GM21381 (cell line): ENCODE results near the gene STT3B.

ENCODE experiments used
- ATAC-seq: cut with Tn5 transposase; IDR thresholded peaks from one replicate; pipeline ENCODE4 v1.9.1; 2021; ENCODE audit warnings: mild to moderate bottlenecking, moderate library complexity; ENCODE audit not compliant: unreplicated experiment

STT3B gene

DNA sequence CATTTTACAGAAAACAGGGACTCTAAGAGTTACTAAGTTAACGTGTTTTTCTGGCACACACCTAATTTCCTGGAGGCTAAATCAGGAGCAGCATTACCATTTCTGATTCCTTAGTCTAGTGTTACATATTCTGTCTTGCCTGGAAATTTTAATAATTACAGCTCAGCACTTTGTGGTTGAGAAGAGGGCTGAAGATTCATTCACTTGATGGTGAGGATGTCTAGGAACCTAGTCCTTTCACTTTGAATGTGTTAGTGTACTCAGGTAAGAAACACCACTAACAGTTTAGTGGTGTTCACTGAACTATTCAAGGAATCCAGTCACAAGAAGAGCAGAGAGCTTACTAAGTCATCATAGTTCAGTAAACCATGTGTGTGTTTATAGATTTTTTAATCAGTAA lies 102.8 kb downstream of the STT3B start:
- no peak for ATAC-seq

GRCh38 chr3:31636049-31636448 lies 103.3 kb downstream of the STT3B start:
- no peak for ATAC-seq

GRCh38 chr3:31636694-31637442 lies 104.1 kb downstream of the STT3B start:
- no peak for ATAC-seq

GRCh38 chr3:31639828-31640227 lies 107.1 kb downstream of the STT3B start:
- no peak for ATAC-seq

- no peak for ATAC-seq
Observed at GRCh38 chr3:31645256-31645655, 112.5 kb downstream of the STT3B start.

- no peak for ATAC-seq
Observed at GRCh38 chr3:31648286-31648968, 115.7 kb downstream of the STT3B start.

DNA sequence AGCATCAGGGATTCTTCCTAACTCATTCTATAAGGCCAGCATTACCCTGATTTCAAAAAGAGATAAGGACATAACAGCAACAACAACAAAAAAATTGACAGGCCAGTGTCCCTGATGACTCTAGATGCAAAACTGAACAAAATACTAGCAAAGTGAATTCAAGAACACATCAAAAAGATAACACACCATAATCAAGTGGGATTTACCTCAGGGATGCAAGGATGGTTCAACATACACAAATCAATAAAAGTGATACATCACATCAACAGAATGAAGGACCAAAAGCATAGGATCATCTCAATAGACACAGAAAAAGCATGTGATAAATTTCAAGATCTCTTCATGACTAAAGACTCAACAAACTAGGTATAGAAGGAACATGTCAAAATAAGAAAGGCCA lies 119.6 kb downstream of the STT3B start:
- ATAC-seq = no peak

GRCh38 chr3:31653464-31653863 lies 120.7 kb downstream of the STT3B start:
- no peak for ATAC-seq

DNA sequence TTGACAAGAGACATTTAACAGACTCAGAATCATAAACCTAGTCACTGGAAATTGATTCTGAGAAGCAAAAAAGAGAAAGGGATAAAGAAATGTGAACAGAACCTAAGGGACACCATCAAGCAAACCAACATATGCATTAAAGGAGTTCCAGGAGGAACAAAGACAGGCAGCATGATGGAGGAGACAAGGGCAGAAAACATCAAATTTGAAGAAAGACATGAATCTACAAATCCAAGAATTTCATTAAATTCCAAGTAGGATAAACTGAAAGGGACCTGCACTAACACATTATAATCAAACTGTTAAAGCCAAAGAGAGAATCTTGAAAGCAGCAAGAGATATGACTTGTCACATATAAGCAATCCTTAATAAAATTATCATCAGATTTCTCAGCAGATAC lies 122.3 kb downstream of the STT3B start:
- ATAC-seq = no peak

- no peak for ATAC-seq
Observed at GRCh38 chr3:31659246-31659645, 126.5 kb downstream of the STT3B start.

GRCh38 chr3:31661286-31661685 lies 128.6 kb downstream of the STT3B start:
- no peak for ATAC-seq

DNA sequence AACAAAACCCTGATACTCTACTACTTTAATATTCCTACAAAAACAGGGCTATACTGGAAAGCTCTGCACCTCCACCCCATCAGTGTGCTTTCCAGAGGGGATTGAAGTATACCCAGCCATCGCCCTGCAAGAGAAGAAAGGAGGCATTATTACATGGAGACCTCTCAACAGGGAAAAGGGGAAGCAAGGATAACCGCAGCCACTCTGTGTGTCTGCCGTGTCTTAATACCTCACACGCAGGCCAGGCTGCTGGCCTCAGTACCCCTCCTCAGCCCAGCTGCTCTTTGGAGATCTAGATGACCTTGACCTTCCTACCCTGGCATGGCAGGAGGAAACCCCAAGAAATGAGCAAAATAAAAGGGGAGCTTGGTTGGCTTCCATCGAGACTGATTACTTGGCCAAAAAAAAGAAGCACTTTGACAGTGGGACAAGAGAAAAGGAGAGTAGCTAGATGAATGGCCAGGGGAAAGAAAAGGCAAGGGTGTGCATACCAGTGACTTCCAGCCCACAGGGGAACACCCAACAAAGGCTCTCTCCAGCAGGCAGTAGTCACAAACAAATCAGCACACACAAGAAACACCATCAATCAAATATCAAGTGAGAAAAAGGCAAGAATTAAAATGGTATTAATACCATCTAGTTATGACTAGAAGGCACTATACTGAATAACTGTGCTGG lies 129.4 kb downstream of the STT3B start:
- ATAC-seq = no peak

- ATAC-seq = no peak
Observed at GRCh38 chr3:31664031-31664430, 131.3 kb downstream of the STT3B start.

- no peak for ATAC-seq
Observed at GRCh38 chr3:31667582-31667981, 134.9 kb downstream of the STT3B start.

- ATAC-seq = no peak
Observed at GRCh38 chr3:31668242-31668641, 135.5 kb downstream of the STT3B start.

DNA sequence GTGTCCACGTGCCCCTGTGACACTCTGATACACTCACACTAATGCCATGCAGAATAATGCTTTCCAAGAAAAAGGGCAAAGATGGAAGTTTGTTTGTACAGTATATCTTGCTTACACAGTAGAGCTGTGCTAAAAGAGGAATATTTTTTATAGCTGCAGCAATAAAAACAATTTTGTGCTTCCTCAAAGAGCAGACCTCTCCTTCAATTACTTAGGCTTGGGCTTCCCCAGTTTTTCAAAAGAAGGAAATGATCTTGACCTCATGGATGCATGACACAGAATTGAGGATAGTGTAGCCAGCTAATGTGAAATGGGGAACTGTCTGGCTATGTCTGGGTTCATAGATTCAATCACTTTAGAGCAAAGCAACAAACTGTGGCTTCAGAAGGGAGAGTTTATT lies 137.4 kb downstream of the STT3B start:
- ATAC-seq = no peak

DNA sequence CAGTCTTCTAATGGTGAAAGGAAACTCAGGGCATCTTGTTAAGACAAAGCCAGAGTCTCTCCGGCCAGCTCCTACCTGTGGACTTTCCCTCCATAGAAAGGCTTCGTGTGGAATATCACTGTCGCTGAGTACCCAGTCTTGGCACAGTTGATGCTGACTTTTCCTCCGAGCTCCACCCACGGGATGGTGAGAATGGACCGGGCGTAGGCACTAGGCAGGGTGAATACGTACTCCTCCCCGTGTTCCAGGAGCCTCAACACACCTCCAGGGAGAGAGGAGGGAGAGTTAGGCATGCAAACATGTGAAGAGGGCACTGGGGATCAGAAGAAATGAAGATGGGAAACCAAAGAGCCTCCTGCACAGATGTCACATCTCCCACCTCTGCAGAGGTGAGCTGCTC lies 138.0 kb downstream of the STT3B start:
- ATAC-seq = no peak

DNA sequence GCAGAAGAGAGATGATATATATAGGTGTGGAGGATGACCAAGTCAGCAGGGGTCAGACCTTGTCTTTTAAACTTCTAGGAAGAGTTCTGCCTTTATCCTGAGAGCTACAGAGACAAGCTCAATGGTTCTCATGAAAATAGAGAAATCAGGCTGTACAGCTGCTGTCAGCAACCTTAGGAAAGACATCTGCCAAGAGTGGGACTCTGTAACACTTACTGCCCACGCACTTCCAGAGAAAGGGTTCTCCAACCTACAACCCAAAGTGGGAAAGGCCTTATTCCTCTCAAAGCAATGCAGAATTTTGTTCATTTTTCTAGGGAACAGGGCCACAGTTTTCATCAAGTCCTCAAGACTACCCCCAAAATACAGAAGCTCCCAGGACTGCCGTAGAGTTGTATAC lies 138.7 kb downstream of the STT3B start:
- no peak for ATAC-seq

- ATAC-seq = no peak
Observed at GRCh38 chr3:31671976-31672375, 139.3 kb downstream of the STT3B start.

DNA sequence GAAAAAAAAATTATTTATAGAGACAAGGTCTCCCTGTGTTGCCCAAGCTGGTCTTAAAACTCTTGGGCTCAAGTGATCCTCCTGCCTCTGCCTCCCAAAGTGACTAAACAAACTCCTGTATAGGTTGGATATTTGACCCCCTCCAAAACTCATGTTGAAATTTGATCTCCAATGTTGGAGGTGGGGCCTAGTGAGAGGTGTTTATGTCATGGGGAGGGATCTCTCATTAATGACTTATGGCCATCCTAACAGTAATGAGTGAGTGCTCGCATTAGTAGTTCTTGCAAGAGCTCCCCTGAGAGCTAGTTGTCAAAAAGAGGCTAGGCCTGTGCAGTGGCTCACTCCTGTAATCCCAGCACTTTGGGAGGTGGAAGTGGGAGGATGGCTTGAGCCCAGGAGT lies 141.2 kb downstream of the STT3B start:
- ATAC-seq = no peak

DNA sequence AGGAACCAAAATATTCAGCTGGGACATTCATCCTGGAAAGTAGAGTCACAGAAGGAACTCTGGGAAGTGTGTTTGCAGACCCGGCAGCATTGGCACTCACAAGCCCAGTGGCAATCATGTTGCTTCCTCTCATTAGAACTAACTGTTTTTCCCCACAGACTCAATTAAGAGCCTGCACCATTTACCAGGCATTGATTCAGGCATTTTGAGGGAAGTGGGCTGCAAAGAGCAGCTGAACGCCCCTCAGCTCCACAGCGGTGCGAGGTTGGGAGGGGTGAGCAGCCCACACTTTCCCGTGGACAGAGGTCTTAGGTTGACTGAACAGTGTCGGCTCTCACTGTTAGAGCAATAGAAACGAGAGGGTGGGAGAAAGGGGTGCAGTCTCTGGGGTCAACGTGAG lies 143.8 kb downstream of the STT3B start:
- ATAC-seq = no peak
